ENCODE results near the gene RNU7-1.
A peak's percentile ranks its signal among the peaks of the same experiment; 100 is the strongest.

RNU7-1 gene

DNA sequence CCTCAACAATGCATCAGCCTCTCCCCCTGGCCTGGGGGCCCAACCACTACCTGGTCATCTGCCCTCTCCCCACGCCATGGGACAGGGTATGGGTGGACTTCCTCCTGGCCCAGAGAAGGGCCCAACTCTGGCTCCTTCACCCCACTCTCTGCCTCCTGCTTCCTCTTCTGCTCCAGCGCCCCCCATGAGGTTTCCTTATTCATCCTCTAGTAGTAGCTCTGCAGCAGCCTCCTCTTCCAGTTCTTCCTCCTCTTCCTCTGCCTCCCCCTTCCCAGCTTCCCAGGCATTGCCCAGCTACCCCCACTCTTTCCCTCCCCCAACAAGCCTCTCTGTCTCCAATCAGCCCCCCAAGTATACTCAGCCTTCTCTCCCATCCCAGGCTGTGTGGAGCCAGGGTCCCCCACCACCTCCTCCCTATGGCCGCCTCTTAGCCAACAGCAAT is 7.4 kb upstream of the RNU7-1 start:
- Mint-ChIP-seq H3K4me3 (peak overlapping the region; percentile 57), H3K4me1 (peaks cover 57% of the 10 kb centered on the region)

DNA sequence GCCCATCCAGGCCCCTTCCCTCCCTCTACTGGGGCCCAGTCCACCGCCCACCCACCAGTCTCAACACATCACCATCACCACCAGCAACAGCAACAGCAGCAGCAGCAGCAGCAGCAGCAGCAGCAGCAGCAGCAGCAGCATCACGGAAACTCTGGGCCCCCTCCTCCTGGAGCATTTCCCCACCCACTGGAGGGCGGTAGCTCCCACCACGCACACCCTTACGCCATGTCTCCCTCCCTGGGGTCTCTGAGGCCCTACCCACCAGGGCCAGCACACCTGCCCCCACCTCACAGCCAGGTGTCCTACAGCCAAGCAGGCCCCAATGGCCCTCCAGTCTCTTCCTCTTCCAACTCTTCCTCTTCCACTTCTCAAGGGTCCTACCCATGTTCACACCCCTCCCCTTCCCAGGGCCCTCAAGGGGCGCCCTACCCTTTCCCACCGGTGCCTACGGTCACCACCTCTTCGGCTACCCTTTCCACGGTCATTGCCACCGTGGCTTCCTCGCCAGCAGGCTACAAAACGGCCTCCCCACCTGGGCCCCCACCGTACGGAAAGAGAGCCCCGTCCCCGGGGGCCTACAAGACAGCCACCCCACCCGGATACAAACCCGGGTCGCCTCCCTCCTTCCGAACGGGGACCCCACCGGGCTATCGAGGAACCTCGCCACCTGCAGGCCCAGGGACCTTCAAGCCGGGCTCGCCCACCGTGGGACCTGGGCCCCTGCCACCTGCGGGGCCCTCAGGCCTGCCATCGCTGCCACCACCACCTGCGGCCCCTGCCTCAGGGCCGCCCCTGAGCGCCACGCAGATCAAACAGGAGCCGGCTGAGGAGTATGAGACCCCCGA is 6.8 kb upstream of the RNU7-1 start:
- DNase-seq: no peak

More for the DNA sequence above, 7.4 kb upstream of the RNU7-1 start:
- Mint-ChIP-seq H3K36me3 (ENCODE audit: low read depth) (peaks cover 64% of the 10 kb centered on the region), H3K9me3 (no peaks in the 10 kb centered on the region), H3K27ac (peak overlapping the region; percentile 96), H3K27me3 (ENCODE audit: low read depth, poor library complexity) (peaks cover 6% of the 10 kb centered on the region)
- TF ChIP-seq, protein P1, sequence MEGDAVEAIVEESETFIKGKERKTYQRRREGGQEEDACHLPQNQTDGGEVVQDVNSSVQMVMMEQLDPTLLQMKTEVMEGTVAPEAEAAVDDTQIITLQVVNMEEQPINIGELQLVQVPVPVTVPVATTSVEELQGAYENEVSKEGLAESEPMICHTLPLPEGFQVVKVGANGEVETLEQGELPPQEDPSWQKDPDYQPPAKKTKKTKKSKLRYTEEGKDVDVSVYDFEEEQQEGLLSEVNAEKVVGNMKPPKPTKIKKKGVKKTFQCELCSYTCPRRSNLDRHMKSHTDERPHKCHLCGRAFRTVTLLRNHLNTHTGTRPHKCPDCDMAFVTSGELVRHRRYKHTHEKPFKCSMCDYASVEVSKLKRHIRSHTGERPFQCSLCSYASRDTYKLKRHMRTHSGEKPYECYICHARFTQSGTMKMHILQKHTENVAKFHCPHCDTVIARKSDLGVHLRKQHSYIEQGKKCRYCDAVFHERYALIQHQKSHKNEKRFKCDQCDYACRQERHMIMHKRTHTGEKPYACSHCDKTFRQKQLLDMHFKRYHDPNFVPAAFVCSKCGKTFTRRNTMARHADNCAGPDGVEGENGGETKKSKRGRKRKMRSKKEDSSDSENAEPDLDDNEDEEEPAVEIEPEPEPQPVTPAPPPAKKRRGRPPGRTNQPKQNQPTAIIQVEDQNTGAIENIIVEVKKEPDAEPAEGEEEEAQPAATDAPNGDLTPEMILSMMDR (IDR thresholded peaks at IDR 0.05): no peak
- no peak for DNase-seq

DNA sequence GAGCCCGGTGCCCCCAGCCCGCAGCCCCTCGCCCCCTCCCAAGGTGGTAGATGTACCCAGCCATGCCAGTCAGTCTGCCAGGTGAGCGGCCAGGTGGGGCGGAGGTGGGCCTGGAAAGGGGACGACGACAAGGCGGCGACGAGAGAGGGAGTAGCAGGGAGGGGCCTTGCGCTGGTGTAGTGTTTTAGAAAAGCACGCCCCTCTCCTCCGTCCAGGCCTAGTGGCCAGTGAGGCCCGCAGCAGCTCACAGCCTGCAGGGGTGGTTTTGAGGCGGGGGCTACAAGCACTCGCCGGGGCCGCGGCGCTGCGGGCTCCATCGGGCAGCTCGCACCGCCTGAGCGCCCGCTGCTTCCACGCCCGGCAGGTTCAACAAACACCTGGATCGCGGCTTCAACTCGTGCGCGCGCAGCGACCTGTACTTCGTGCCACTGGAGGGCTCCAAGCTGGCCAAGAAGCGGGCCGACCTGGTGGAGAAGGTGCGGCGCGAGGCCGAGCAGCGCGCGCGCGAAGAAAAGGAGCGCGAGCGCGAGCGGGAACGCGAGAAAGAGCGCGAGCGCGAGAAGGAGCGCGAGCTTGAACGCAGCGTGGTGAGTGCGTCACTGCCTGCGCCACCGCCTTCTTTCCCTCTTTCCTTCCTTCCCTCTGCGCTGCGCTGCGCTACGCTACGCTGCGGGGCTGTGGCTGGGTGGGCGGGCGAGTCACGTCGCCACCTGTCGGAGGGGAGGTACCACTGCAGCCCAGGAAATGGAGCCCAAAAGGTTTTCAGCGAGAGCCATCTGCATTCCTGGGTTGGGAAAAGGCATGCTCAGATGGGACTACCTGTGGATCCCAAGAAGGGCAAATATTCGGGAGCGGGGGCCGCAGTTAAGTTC is 5.9 kb upstream of the RNU7-1 start:
- H3K9me3 Mint-ChIP-seq: no peaks in the 10 kb centered on the region
- peak overlapping the region; percentile 83 for H3K4me3 Mint-ChIP-seq
- peaks cover 58% of the 10 kb centered on the region for H3K4me1 Mint-ChIP-seq
- TF ChIP-seq, protein P1 (IDR thresholded peaks at IDR 0.05): peak; percentile 87
- peak; percentile 90 for DNase-seq
- peak overlapping the region; percentile 91 for H3K27ac Mint-ChIP-seq
- H3K27me3 Mint-ChIP-seq (ENCODE audit: low read depth, poor library complexity): peaks cover 6% of the 10 kb centered on the region
- H3K36me3 Mint-ChIP-seq (ENCODE audit: low read depth): peaks cover 64% of the 10 kb centered on the region

More for the DNA sequence above, 6.8 kb upstream of the RNU7-1 start:
- H3K27me3 Mint-ChIP-seq (ENCODE audit: low read depth, poor library complexity): peaks cover 6% of the 10 kb centered on the region
- H3K4me3 Mint-ChIP-seq: peak overlapping the region; percentile 57
- H3K36me3 Mint-ChIP-seq (ENCODE audit: low read depth): peaks cover 67% of the 10 kb centered on the region
- peak overlapping the region; percentile 96 for H3K27ac Mint-ChIP-seq
- TF ChIP-seq, protein P1 (IDR thresholded peaks at IDR 0.05): no peak
- peaks cover 58% of the 10 kb centered on the region for H3K4me1 Mint-ChIP-seq
- H3K9me3 Mint-ChIP-seq: no peaks in the 10 kb centered on the region

- H3K4me1 Mint-ChIP-seq: peaks cover 63% of the 10 kb centered on the region
- peaks cover 6% of the 10 kb centered on the region for H3K27me3 Mint-ChIP-seq (ENCODE audit: low read depth, poor library complexity)
- DNase-seq: no peak
- TF ChIP-seq, protein P1 (IDR thresholded peaks at IDR 0.05): no peak
- H3K9me3 Mint-ChIP-seq: no peaks in the 10 kb centered on the region
- peak overlapping the region; percentile 91 for H3K27ac Mint-ChIP-seq
- H3K36me3 Mint-ChIP-seq (ENCODE audit: low read depth): peaks cover 60% of the 10 kb centered on the region
- H3K4me3 Mint-ChIP-seq: peak overlapping the region; percentile 83
These were observed 5.0 kb upstream of the RNU7-1 start for GRCh38 chr12:6938353-6939190.

- TF ChIP-seq, protein P1 (IDR thresholded peaks at IDR 0.05): no peak
- Mint-ChIP-seq H3K36me3 (ENCODE audit: low read depth) (peaks cover 54% of the 10 kb centered on the region), H3K27ac (peak overlapping the region; percentile 91), H3K4me3 (peak overlapping the region; percentile 73), H3K9me3 (no peaks in the 10 kb centered on the region), H3K4me1 (peaks cover 61% of the 10 kb centered on the region), H3K27me3 (ENCODE audit: low read depth, poor library complexity) (peaks cover 6% of the 10 kb centered on the region)
- DNase-seq: no peak
These were observed 4.5 kb upstream of the RNU7-1 start for GRCh38 chr12:6939191-6939540.
